ENCODE results near the gene SNRPA. TPM values are rescaled to one million over a fixed set of nuclear protein-coding genes. Genes with fewer than 3 reads are reported as not detected.
"Not testable (repeated sequence)": the region's sequence is repeated elsewhere in the genome, so short reads cannot be mapped to it uniquely, and the experiment has no call there.

The SNRPA gene
- total and polyA plus RNA-seq, 7 donors: 19.2 to 76.1 (median 52.3) TPM

DNA sequence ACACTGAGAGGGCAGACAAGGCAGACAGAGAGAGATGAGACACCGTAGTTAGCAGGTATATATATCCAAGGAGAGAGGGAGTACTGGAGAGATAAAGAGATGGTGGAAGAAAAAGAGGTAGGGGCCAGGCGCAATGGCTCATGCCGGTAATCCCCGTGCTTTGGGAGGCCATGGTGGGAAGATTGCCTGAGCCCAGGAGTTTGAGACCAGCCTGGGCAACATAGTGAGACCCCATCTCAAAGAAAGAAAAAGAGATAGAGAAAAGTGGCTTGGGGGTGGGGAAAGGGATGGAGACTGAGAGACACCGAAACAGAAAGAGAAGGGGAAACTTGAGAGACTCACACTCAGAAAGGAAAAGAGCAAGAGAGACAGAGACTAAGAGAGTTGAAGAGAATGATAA is 29.6 kb downstream of the SNRPA start:
- peaks cover 0 to 22% (median 14%) of the 10 kb centered on the region in 4 donors for H3K4me1 ChIP-seq
- no peaks in the 10 kb centered on the region for H3K9me3 ChIP-seq
- no peak overlapping the region for H3K4me3 ChIP-seq
- intact Hi-C loops (cut with DNase I): no loop called here
- DNase-seq: no peak
- WGBS, 2 donors: 95 to 97% methylated on average over 5 of the region's 5 CpGs
- no peaks in the 10 kb centered on the region for H3K27me3 ChIP-seq
- H3K27ac ChIP-seq: no peak overlapping the region
- no peak for TF ChIP-seq POLR2AphosphoS5 (IDR thresholded peaks at IDR 0.05)
- TF ChIP-seq CTCF (IDR thresholded peaks at IDR 0.05): no peak
- TF ChIP-seq EP300 (IDR thresholded peaks at IDR 0.05): no peak
- TF ChIP-seq POLR2A (IDR thresholded peaks at IDR 0.05): no peak
- peaks cover 0 to 12% (median 0%) of the 10 kb centered on the region in 4 donors for H3K36me3 ChIP-seq

DNA sequence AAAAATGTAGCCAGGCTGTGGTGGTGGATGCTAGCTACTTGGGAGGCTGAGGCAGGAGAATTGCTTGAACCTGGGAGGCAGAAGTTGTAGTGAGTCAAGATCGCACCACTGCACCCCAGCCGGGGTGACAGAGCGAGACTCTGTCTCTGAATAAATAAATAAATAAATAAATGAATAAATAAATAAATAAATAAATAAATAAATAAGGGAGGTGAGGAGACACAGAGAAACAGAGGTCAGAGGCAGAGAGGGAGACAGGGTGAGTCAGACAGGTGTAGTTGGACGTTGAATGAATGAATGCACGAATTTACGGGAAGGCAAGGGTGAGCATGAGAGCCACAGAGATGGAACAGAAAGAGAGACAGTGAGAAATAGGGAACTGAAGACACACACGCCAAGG is 30.1 kb downstream of the SNRPA start:
- no peak for TF ChIP-seq EP300 (IDR thresholded peaks at IDR 0.05)
- no peak for TF ChIP-seq POLR2AphosphoS5 (IDR thresholded peaks at IDR 0.05)
- no peak for TF ChIP-seq POLR2A (IDR thresholded peaks at IDR 0.05)
- no peak overlapping the region for H3K4me3 ChIP-seq
- H3K36me3 ChIP-seq: peaks cover 0 to 12% (median 0%) of the 10 kb centered on the region in 4 donors
- intact Hi-C loops (cut with DNase I): no loop called here
- no peaks in the 10 kb centered on the region for H3K9me3 ChIP-seq
- H3K4me1 ChIP-seq: peaks cover 0 to 22% (median 14%) of the 10 kb centered on the region in 4 donors
- no peaks in the 10 kb centered on the region for H3K27me3 ChIP-seq
- no peak overlapping the region for H3K27ac ChIP-seq
- 94 to 96% methylated on average over 7 of the region's 7 CpGs for WGBS, 2 donors
- DNase-seq: no peak

DNA sequence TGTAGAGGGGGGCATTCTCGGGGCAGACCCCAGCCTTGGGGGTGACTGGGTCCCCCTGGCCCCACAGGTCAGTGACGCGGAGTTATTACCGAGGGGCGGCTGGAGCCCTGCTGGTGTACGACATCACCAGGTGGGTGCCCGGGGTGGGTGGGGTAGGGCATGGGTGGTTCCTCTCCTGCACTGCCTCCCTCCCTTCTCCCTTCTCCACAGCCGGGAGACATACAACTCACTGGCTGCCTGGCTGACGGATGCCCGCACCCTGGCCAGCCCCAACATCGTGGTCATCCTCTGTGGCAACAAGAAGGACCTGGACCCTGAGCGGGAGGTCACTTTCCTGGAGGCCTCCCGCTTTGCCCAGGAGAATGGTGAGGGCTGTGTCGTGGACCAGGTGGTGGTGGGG is 32.7 kb downstream of the SNRPA start:
- peaks cover 0 to 21% (median 2%) of the 10 kb centered on the region in 4 donors for H3K36me3 ChIP-seq
- no peak overlapping the region for H3K4me3 ChIP-seq
- intact Hi-C loops (cut with DNase I): no loop called here
- peaks cover 0 to 9% (median 6%) of the 10 kb centered on the region in 4 donors for H3K4me1 ChIP-seq
- H3K27ac ChIP-seq: no peak overlapping the region
- H3K9me3 ChIP-seq: no peaks in the 10 kb centered on the region
- no peak for TF ChIP-seq POLR2AphosphoS5 (IDR thresholded peaks at IDR 0.05)
- TF ChIP-seq POLR2A (IDR thresholded peaks at IDR 0.05): no peak
- TF ChIP-seq CTCF (IDR thresholded peaks at IDR 0.05): no peak
- TF ChIP-seq EP300 (IDR thresholded peaks at IDR 0.05): no peak
- H3K27me3 ChIP-seq: no peaks in the 10 kb centered on the region
- no peak for DNase-seq
- 93 to 96% methylated on average over 14 of the region's 14 CpGs for WGBS, 2 donors

- intact Hi-C loops (cut with DNase I); DNase-seq; H3K27me3 ChIP-seq; H3K9me3 ChIP-seq; H3K27ac ChIP-seq; H3K4me1 ChIP-seq; H3K4me3 ChIP-seq: not testable (repeated sequence)
- 97 to 100% methylated on average over 2 of the region's 2 CpGs for WGBS, 2 donors
- peaks cover 0 to 21% (median 2%) of the 10 kb centered on the region in 4 donors for H3K36me3 ChIP-seq
Measured at GRCh38 chr19:40784146-40784545, 33.1 kb downstream of the SNRPA start.

DNA sequence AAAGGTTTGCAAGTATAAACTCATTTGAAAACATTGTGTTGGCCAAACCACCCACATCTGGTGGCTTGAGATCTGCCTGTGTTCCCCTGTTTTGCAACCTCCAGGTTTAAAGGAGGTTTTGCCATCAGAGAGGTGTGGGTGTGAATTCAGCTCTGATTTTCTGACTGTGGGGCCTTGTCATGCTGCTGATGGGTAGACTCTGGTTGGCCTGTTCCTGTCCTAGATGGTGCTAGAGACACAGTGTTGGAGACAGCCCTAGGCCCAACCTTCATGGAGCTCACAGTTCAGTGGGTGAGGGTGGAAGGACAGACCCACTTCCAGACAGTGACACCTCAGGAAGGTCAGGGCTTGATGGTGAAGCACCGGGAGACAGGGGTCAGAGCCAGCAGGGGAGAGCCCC is 34.5 kb downstream of the SNRPA start:
- no peaks in the 10 kb centered on the region for H3K27me3 ChIP-seq

More for the DNA sequence above, 34.5 kb downstream of the SNRPA start:
- TF ChIP-seq EP300 (IDR thresholded peaks at IDR 0.05): no peak
- no peak for TF ChIP-seq CTCF (IDR thresholded peaks at IDR 0.05)
- no peak for TF ChIP-seq POLR2AphosphoS5 (IDR thresholded peaks at IDR 0.05)
- no peak for TF ChIP-seq POLR2A (IDR thresholded peaks at IDR 0.05)
- Histone ChIP-seq H3K27ac (no peak overlapping the region), H3K36me3 (peaks cover 0 to 28% (median 2%) of the 10 kb centered on the region in 4 donors), H3K9me3 (no peaks in the 10 kb centered on the region), H3K4me3 (no peak overlapping the region), H3K4me1 (no peaks in the 10 kb centered on the region)
- intact Hi-C loops (cut with DNase I): no loop called here
- no peak for DNase-seq
- WGBS, 2 donors: 84 to 89% methylated on average over 1 of the region's 1 CpG
